Measurements from ENCODE around the gene MEF2A.

MEF2A gene

GRCh38 chr15:99709243-99709986 lies 143.6 kb downstream of the MEF2A start:
- no peak for TF ChIP-seq CTCF (IDR thresholded peaks at IDR 0.05)
- peaks cover 34% of the 10 kb centered on the region for H3K36me3 Mint-ChIP-seq (ENCODE audit: low read depth)
- no peaks in the 10 kb centered on the region for H3K9me3 Mint-ChIP-seq
- H3K27ac Mint-ChIP-seq, result peak overlapping the region; percentile 46
- DNase-seq, result no peak
- no peaks in the 10 kb centered on the region for H3K27me3 Mint-ChIP-seq (ENCODE audit: low read depth, poor library complexity)
- no peak overlapping the region for H3K4me3 Mint-ChIP-seq
- peaks cover 10% of the 10 kb centered on the region for H3K4me1 Mint-ChIP-seq

- H3K4me1 Mint-ChIP-seq, result peaks cover 10% of the 10 kb centered on the region
- peak overlapping the region; percentile 45 for H3K27ac Mint-ChIP-seq
- no peak overlapping the region for H3K4me3 Mint-ChIP-seq
- H3K36me3 Mint-ChIP-seq (ENCODE audit: low read depth), result peaks cover 42% of the 10 kb centered on the region
- no peak for TF ChIP-seq CTCF (IDR thresholded peaks at IDR 0.05)
- no peak for DNase-seq
- H3K27me3 Mint-ChIP-seq (ENCODE audit: low read depth, poor library complexity), result no peaks in the 10 kb centered on the region
- H3K9me3 Mint-ChIP-seq, result no peaks in the 10 kb centered on the region
Observed at GRCh38 chr15:99711625-99712024, 145.8 kb downstream of the MEF2A start.

GRCh38 chr15:99712415-99712814 lies 146.6 kb downstream of the MEF2A start:
- no peak for DNase-seq
- Mint-ChIP-seq H3K36me3 (ENCODE audit: low read depth) (peaks cover 42% of the 10 kb centered on the region), H3K9me3 (no peaks in the 10 kb centered on the region), H3K27ac (peak overlapping the region; percentile 82), H3K27me3 (ENCODE audit: low read depth, poor library complexity) (no peaks in the 10 kb centered on the region), H3K4me1 (peaks cover 10% of the 10 kb centered on the region), H3K4me3 (no peak overlapping the region)
- no peak for TF ChIP-seq CTCF (IDR thresholded peaks at IDR 0.05)

GRCh38 chr15:99716540-99717095 lies 150.8 kb downstream of the MEF2A start:
- TF ChIP-seq CTCF (IDR thresholded peaks at IDR 0.05), result no peak
- Mint-ChIP-seq H3K27ac (peak overlapping the region; percentile 25), H3K36me3 (ENCODE audit: low read depth) (peaks cover 46% of the 10 kb centered on the region), H3K4me1 (peaks cover 13% of the 10 kb centered on the region), H3K9me3 (peaks cover 1% of the 10 kb centered on the region), H3K27me3 (ENCODE audit: low read depth, poor library complexity) (peaks cover 2% of the 10 kb centered on the region), H3K4me3 (no peak overlapping the region)
- no peak for DNase-seq

- DNase-seq, result no peak
- peaks cover 6% of the 10 kb centered on the region for H3K9me3 Mint-ChIP-seq
- H3K27me3 Mint-ChIP-seq (ENCODE audit: low read depth, poor library complexity), result peaks cover 2% of the 10 kb centered on the region
- H3K4me1 Mint-ChIP-seq, result peaks cover 11% of the 10 kb centered on the region
- no peak for TF ChIP-seq CTCF (IDR thresholded peaks at IDR 0.05)
- peak overlapping the region; percentile 25 for H3K27ac Mint-ChIP-seq
- no peak overlapping the region for H3K4me3 Mint-ChIP-seq
- H3K36me3 Mint-ChIP-seq (ENCODE audit: low read depth), result peaks cover 52% of the 10 kb centered on the region
Observed at GRCh38 chr15:99717161-99718009, 151.6 kb downstream of the MEF2A start.

All from nephron progenitor cell (in vitro differentiated cells).